HL-60 (cell line): ENCODE results near the gene FES.

Experiments used
- CTCF ChIP-seq: IDR thresholded peaks from one replicate; pipeline ENCODE4 v1.5.1; 2011; ENCODE audit warnings: low read length, control low read depth, inconsistent platforms; ENCODE audit not compliant: insufficient read depth
- GABPA ChIP-seq: IDR thresholded peaks from 2 replicates; pipeline ENCODE4 v1.6.1; 2012; ENCODE audit warnings: low read depth
- POLR2AphosphoS5 ChIP-seq: IDR thresholded peaks from 2 replicates; pipeline ENCODE4 v1.6.1; 2012; ENCODE audit warnings: low read depth

GRCh38 chr15:90838544-90838943 lies 45.8 kb upstream of the FES start:
- TF ChIP-seq CTCF (no peak), POLR2AphosphoS5 (no peak), GABPA (no peak)
